ENCODE data around the gene LSM12.

The LSM12 gene

DNA sequence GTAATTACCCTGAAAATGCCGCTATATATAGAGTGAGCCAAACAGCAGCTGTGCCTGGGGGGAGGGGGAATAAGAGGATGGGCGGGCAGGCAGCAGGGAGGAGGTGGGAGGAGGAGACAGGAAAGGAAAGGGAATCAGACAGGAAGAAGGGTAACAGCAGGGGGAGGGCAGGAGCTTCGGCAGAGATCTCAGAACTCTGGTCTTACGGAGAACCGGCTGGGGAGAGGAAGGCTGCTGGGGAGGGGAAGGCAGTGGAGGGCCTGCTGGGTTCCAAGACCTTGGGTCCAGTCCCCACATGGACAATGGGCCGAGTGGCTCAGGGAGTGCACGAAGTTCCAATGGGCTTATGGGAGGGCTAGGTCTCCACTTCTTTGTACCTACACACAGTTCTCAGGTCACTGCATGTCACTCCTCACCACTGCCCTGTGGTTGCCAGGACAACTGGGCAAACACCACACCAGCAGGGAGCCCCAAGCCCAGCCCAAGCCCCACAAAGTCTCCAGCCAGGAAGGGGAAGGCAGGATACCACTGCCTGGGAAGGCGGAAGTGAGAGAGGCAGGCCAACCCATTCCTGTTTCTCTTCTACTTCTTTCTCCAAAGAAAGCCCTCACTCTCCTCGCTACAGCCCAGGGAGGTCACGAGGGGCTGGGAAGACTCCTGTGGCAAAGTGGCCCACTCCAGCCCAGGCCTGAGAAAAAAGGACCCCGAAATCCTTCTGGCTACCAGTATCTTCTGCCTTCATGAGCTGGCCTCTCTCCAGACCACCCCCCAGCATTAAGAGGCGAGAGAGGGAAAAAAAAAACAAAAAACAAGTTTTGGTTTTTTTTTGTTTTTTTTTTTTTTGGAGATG lies 29.4 kb upstream of the LSM12 start:
- peak; percentile 85 for DNase-seq (ENCODE audit: low read depth, low spot score)

DNA sequence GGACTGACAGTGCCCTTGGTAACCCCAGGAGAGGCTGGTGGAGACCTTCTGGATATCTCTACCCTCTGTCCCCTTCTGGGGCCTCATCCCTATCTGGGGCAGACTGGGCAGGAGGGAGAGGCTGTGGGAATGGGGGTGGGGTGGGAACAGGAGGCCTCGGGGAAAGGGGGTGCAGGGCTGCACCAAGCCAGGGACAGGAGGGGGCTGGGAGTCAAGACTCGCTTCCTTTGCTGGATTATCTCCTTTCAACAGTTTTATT lies 28.8 kb upstream of the LSM12 start:
- DNase-seq (ENCODE audit: low read depth, low spot score), result no peak

DNA sequence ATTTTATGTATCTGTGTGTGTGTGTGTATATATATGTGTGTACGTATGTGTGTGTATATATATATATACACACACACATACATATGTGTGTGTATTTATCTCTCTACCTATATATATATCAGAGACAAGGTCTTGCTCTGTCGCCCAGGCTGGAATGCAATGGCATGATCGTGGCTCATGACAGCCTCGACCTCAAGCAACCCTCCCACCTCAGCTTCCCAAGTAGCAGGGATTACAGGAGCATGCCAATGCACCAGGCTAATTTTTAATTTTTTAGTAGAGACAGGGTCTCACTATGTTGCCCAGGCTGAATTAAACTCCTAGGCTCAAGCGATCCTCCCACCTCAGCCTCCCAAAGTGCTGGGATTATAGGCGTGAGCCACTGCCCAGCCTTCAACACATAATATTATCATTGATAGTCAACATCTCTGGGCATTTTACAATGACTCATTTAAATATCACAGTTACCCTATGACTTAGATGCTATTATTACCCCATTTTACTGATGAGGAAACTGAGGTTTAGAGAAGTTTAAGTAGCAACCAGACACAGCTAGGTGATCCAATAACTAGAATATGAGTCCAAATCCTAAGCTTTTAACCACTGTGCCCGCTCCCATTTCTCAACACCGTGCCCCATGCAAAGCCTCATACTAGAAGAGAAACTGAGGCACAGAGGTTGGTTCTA lies 28.4 kb upstream of the LSM12 start:
- DNase-seq (ENCODE audit: low read depth, low spot score), result no peak

DNA sequence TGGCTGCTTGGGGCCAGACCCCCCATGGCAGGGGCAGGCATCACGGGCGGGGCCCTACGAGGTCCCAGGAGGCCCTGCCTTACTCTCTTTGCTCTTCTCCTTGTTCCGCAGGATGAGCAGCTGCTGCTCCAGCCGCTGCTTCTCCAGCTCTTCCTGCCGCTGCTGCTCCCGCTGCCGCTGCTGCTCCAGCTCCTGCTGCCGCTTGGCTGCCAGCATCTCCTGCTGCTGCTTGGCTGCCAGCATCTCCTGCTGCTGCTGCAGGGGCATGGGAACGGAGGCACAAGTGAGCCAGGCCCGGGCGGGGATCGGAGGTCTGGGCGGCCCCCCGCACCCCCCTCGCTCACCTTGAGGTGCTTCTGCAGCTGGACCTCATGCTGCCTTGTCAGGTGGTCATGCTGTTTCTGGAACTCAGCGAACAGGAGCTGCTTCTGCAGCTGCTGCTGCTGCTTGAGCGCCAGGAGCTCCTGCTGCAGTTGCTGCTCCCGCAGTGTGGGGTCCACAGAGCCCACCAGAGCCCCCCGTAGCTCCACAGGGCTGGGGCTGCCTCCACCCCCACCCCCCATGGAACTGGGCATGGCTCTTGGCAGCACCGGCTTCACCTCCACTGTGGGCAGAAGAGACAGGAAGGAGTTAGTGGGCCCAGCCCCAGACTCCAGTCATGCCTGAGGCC lies 26.9 kb upstream of the LSM12 start:
- DNase-seq (ENCODE audit: low read depth, low spot score), result no peak

DNA sequence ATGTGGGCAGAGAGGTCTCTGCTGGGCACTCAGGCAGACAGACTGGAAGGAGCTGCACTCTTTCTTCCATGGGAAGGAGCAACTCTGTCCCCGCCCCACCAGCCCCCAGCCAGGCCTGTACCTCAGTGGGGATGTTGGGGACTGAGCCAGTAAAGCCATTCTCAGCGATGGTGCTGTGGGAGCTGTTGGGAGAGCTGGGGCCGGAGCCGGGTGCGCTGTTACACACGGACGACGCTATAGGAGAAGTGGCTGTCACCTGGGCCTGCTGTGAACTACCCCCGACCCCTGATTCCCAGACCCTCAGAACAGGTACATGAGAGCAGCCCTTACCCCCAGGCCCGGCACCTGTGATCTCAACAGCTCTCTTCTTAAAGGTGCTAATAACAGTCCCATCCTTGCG lies 25.6 kb upstream of the LSM12 start:
- no peak for DNase-seq (ENCODE audit: low read depth, low spot score)

DNA sequence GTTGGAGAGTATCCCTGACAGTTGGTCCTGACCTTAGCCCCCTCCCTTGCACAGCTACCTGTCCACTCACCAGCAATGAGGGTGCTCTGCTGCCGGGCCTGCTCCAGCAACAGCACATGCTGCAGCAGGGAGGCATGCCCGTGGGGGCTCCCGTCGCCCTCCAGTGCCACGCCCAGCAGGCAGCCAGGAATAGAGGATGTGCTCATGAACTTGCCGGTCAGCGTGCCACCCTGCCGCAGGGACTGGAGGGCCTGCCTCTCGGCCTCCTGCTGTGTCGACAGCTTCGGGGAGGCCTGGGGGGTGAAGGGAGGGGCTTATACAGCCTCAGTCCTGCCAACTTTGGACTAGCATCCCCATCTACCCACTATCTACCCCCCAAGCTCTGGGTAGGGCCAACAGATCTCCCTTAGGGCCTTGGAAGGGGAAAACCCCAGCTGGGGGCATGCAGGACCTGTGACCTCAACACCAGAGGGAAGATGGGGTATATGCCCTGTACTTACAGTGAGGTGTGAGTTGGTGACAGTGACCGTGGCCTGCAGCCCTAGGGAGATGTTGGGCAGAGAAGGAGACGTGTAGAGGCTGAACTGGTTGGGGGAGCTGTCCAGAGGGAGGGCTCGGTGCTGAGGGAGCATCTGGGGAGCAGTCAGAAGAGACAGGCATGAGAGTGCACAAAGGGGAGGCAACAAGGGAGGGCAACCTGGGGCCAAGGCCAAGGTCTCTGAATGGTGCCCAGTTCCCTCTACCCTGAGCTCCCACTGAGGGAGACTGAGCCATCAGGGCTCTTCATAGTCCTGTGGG lies 24.9 kb upstream of the LSM12 start:
- no peak for DNase-seq (ENCODE audit: low read depth, low spot score)

DNA sequence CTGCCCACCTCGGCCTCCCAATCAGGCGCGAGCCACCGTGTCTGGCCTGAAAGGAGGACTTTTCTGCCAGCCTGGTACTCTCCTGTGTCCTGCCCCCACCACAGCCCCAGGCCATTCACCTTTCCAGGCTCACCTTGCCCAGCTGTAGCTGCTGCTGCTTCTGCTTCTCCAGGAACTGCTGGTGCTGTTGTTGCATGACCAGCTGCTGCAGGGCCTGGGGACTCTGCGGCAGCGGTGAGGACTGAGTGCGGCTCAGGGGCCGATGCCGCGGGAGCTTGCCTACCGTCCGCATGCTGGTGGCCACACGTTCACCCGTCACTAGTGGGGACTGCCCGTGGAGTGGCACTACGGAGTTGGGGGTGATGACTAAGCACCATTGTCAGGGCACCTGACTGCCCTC lies 21.8 kb upstream of the LSM12 start:
- no peak for DNase-seq (ENCODE audit: low read depth, low spot score)

DNA sequence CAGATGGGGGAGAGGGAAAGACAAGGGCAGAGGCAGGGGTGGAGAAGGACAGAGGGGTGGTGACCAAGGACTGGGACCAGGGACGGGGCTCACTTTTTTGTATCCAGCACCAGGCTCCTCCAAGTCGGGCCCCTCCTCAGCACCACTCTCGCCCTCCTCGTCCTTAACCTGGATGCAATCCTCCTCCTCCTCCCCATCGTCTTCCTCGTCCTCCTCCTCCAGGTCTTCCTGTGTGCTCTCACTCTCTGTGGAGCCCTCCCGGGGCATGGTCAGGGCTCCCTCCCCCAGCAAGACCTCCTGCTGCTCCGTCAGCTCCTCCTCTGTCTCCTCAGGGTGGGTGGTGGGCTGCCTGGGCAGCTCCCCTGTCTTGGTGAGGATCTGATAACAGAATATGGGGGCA lies 20.8 kb upstream of the LSM12 start:
- no peak for DNase-seq (ENCODE audit: low read depth, low spot score)

DNA sequence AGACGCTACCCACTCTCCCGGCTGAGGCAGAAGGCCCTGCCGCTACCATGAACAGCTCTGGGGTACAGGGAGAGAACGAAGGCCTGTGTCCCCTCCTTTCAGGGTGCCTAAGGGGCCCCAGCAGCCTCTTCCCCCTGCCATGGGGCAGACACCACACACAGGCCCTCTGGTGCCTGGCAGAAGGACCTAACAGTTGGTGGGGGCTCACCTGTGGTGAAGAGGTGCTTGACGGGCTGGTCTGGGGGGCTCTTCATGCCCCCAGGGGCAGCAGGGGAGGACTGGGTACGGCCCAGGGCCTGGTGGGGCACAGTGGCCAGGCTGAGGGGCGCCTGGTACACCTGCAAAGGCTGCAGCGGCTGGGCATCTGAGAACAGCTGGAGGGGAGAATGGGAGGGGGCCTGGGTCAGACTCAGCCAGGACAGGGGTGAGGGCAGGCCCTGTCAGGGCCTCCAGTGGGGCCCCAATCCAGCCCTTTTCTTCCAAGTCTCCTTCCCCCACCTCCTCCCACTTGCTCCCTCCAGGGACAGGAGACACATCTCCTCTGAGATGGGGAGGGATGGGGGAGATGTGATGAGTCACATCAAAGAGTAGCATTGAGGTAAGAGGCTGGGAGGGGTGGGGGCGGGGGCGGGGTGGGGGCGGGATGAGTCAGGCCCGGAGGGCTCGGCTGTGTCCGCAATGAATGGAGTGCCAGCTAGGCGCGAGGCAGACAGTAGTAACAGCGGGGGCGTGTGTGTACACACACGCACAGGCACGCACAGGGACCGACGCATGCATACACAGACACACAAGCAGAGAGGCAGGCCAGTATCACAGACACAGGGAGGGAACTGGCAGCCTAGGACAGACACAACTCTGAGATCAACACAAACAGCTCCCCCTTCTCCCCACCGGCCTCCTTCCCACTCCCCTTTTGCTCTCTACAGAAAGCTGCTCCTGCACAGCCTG lies 20.2 kb upstream of the LSM12 start:
- peak; percentile 89 for DNase-seq (ENCODE audit: low read depth, low spot score)

DNA sequence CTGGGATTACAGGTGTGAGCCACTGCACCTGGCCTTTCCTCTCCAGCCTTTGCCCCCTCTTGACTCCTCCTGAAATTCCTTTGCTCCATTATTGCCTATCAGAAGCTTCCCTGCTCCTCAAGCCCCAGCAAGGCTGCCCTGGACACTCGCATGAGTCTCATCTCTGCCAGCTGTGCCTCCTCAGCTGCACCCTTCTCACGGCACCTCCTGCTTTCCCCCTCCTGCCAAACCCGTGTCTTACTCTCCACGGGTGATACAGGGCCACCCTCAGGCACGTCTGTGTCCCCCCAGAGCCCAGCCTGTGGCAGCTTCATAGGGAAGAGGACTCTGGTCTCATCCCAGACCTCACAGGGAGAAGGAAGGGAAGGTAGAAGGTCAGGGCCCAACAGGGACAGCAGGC lies 19.4 kb upstream of the LSM12 start:
- DNase-seq (ENCODE audit: low read depth, low spot score), result no peak

DNA sequence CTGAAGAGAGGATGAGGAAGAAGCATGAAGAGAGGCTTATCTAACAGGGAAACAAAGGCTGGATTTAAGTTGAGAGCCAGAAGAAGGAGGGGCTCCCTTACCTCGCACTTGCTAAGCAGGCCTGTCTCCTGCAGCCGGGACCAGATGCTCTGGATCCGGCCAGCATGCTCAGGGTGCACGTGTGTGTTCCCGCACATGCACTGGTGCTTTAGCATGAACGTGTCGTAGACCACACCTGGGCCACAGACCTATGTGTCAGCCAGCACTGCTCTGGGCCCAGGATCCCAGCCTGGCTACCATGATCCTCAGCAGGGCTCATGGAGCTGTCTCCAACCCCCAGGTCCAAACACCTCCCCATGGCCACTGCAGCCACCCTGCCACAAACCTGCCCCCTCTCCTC lies 18.4 kb upstream of the LSM12 start:
- DNase-seq (ENCODE audit: low read depth, low spot score), result no peak

DNA sequence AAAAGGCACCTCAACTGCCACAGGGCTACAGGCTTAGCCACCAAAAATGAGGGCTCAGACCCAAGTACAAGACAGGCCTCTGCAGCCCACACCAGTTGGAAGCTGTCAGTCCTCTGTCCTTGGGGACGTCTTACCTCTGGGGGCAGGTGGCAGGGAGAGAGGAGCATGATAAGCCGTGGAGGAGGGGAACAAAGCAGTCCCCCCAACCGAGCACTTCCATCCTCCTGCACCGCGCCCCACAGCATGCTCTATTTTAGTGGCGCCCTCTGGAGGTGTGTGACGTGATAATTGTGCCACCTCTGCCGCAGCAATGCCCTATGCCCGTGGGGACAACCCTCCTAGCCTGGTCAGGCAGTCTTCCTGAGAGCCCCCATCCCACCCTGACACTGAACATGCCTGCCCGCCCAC lies 17.7 kb upstream of the LSM12 start:
- DNase-seq (ENCODE audit: low read depth, low spot score), result no peak

DNA sequence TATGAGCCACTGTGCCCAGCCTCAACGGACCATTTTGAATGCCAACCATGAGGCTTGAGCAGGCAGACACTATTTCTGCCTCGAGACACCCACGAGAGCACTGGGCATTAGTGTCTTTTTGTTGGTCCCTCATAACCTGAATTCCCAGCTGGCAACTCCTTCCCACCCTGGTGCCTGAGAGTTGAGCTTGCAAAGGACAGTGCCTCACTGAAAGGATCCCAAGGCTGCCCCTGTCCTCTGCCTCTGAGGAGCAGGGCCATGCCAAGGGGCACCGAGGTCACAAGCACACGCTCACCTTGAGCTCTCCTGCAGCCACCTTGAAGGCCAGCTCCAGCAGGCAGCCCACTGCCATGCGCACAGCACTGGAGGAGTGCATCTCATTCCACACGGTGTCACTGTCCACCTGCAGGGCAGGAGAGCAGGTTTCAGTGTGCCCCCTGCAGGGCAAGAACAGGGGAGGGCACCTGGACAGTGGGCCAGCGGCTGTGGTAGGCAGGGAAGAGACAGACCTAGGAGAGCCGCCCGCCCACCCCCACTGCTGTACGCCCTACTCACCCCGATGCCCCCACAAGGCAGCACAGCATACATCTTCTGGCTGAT lies 16.9 kb upstream of the LSM12 start:
- DNase-seq (ENCODE audit: low read depth, low spot score), result peak; percentile 25

DNA sequence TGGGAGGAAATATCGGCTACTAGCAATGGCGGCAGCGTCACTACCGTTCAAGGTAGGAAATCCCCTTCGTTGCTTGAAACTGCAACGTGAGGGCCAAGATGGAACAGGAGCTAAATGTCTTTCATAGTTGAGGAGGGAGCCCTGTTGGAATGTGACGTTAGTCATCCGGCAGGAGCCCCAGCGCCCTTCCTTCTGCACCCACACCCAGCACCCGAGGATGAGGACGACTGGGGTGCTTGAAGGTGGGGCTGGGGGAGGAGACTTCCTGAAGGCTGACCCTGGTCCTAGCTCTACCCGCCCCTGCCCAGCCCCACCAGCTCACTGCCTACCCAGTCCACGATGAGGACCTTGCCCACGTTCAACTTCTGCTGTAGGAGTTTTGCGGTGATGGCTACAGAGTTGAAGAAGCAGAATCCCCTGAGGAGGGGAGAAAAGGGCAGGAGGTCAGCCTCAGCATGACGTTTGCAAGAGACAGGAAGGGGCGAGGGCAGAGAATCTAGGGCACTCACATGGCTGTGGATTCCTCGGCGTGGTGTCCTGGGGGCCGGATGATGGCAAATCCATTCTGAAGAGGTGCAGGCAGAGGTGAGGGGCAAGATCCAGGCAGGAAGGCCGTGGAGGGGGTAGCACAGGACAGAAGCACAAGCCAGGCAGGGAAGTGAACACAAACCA lies 15.9 kb upstream of the LSM12 start:
- DNase-seq (ENCODE audit: low read depth, low spot score), result no peak

DNA sequence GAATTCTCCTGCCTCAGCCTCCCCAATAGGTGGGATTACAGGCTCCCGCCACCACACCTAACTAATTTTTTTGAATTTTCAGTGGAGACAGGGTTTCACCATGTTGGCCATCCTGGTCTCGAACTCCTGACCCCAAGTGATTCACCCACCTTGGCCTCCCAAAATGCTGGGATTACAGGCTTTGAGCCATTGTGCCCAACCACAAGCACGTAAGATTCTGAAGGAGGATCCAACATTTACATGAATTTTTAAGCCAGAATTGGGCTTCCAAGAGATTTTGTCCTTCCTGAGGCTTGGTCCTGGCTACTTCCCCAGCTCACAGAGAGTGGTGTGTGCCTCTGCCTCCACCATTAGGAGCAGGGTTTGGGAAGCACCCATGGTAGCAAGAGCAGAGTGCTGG lies 15.2 kb upstream of the LSM12 start:
- peak; percentile 29 for DNase-seq (ENCODE audit: low read depth, low spot score)

DNA sequence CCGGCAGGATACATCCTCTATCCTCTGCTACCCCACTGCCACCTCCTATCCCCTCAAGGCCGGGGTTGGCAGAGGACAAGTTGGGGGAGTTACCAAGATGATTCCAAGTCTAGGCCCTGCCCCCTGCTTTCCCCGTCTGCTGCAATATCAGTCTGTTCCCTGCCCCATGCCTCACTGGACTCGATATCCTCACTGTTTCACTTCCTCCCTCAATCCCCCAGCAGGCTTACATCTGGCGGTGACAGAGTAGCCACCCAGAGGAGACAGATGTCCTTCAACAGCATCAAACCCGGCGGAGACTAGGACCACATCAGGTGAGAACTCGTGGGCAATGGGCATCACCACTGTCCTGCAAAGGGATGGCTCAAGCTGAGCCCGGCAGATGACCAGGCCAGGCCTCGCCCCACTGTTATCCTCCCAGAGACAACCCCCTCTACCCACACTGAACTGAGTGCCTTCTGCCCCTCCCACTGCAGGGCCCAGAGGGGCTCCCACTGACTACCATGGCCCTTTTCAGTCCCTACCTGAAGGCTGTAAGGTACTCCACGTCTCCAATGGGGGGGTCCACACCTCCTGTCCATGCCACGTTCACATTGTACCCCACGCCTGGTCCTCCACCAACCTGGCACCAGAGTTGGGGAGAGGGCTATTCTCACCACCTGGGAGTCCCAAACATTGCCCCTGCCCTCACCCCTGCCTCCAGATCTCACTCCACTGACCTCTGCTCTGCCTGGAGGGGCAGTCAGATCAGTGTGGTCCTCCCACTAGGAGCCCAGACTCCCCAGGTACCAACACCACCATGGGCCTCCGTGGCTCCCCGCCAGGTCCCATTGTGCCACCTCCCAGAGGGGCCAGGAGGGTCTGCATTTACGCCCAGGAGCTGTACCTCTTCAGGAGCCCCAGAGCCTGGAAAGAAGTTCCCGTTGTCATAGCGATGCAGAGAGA lies 13.7 kb upstream of the LSM12 start:
- DNase-seq (ENCODE audit: low read depth, low spot score), result no peak

DNA sequence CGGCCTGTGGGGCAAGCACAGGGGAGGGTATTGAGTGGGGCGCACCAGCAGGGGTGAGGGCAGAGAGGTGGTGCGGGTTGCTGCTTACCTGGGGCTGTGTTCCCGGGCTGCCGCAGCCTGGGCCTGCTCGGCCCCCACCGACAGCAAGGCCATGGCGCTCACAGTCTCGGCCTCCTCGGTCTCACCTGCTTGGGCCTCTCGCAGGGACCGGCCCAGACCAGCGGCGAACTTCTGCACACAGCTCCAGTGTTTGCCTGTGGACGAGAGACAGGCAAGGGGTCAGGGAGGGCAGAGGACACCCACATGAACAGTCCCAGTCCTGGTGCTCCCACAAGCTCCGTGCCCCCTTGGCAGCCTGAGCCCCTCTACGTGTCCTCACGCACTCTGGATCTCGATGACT lies 11.9 kb upstream of the LSM12 start:
- no peak for DNase-seq (ENCODE audit: low read depth, low spot score)

DNA sequence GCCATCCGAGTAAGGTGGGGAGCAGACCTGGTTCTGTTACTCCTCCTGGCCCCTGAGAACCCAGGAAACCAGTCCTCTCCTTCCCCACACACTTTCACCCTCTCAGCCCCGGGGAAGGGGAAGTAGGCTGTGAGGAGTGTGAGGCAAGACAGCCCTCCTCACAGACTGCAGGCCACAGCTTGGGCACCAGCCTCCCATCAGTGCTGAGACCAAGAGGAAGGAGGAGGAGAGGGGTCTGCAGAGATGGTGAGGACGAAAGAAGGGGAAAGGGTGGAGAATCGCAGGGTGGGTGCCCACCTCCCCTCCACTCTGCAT lies 11.1 kb upstream of the LSM12 start:
- no peak for DNase-seq (ENCODE audit: low read depth, low spot score)

Data from astrocyte of the hippocampus (primary cell).